HL-60/S4 treated with retinoic acid at 250 ng/mL for 4 days and 3 days (cell line): Measurements from ENCODE around the gene GLRX3.

Experiments
- in situ Hi-C: fragments of 300-500 bp; cut with MboI; formaldehyde crosslinking; loops from 2 replicates; pipeline ENCODE4 v1.7.0; 2022; ENCODE audit warnings: low sequenced_read_pairs

GLRX3 gene

GRCh38 chr10:130137659-130138478 lies 1.7 kb downstream of the GLRX3 start:
- in situ Hi-C loops: no loop called here

GRCh38 chr10:130138479-130138866 lies 2.3 kb downstream of the GLRX3 start:
- in situ Hi-C loops: no loop called here

- in situ Hi-C loops: no loop called here
Observed at GRCh38 chr10:130140425-130140824, 4.2 kb downstream of the GLRX3 start.

GRCh38 chr10:130141038-130141437 lies 4.8 kb downstream of the GLRX3 start:
- in situ Hi-C loops: no loop called here

- in situ Hi-C loops: no loop called here
Observed at GRCh38 chr10:130141460-130141859, 5.3 kb downstream of the GLRX3 start.

- in situ Hi-C loops: no loop called here
Observed at GRCh38 chr10:130141878-130142277, 5.7 kb downstream of the GLRX3 start.

GRCh38 chr10:130146042-130146441 lies 9.9 kb downstream of the GLRX3 start:
- in situ Hi-C loops: no loop called here

- in situ Hi-C loops: no loop called here
Observed at GRCh38 chr10:130159192-130159794, 23.1 kb downstream of the GLRX3 start.

- in situ Hi-C loops: no loop called here
Observed at GRCh38 chr10:130160775-130161174, 24.6 kb downstream of the GLRX3 start.

- in situ Hi-C loops: no loop called here
Observed at GRCh38 chr10:130161331-130161730, 25.1 kb downstream of the GLRX3 start.

GRCh38 chr10:130167193-130167592 lies 31.0 kb downstream of the GLRX3 start:
- in situ Hi-C loops: no loop called here

GRCh38 chr10:130167707-130168106 lies 31.5 kb downstream of the GLRX3 start:
- in situ Hi-C loops: no loop called here

- in situ Hi-C loops: no loop called here
Observed at GRCh38 chr10:130169136-130169859, 33.1 kb downstream of the GLRX3 start.

GRCh38 chr10:130171196-130171595 lies 35.0 kb downstream of the GLRX3 start:
- in situ Hi-C loops: no loop called here

- in situ Hi-C loops: no loop called here
Observed at GRCh38 chr10:130174328-130174727, 38.1 kb downstream of the GLRX3 start.

- in situ Hi-C loops: no loop called here
Observed at GRCh38 chr10:130175074-130175473, 38.9 kb downstream of the GLRX3 start.

GRCh38 chr10:130177250-130177649 lies 41.1 kb downstream of the GLRX3 start:
- in situ Hi-C loops: no loop called here

- in situ Hi-C loops: no loop called here
Observed at GRCh38 chr10:130179640-130180039, 43.4 kb downstream of the GLRX3 start.

GRCh38 chr10:130180416-130180815 lies 44.2 kb downstream of the GLRX3 start:
- in situ Hi-C loops: no loop called here

GRCh38 chr10:130181858-130182257 lies 45.7 kb downstream of the GLRX3 start:
- in situ Hi-C loops: no loop called here

- in situ Hi-C loops: no loop called here
Observed at GRCh38 chr10:130185591-130185990, 49.4 kb downstream of the GLRX3 start.
